Measurements from ENCODE around the gene UQCRC2. TPM values are rescaled to one million over a fixed set of nuclear protein-coding genes. Genes with fewer than 3 reads are reported as not detected.

The UQCRC2 gene
- total RNA-seq, 4 donors from 2014 or later: 112 to 359 (median 321) TPM

GRCh38 chr16:21959050-21959449, 5.9 kb downstream of the UQCRC2 start:
- TF ChIP-seq POLR2A (IDR thresholded peaks at IDR 0.05) (no peak), EP300 (IDR thresholded peaks at IDR 0.05; ENCODE audit: low read depth) (no peak), CTCF (IDR thresholded peaks at IDR 0.05) (no peak), POLR2AphosphoS5 (IDR thresholded peaks at IDR 0.05) (no peak)
- H3K9me3 ChIP-seq: no peaks in the 10 kb centered on the region
- intact Hi-C loops (cut with DNase I; ENCODE audit: low total_unique reads) (no loop called here), in situ Hi-C loops (cut with MboI; ENCODE audit: low pct_ligation_motif_present in 1 of 4, low pct_unique_long_range_greater_than_20kb in 1 of 4, low sequenced_read_pairs in 3 of 4) (loop anchor here in 2 of 4 donors (25.0 kb wide), 1 partner anchor 147 kb away; no protein-coding TSS in a partner anchor)
- WGBS, 2 donors (ENCODE audit: low coverage in 1 of 2): 77 to 84% methylated on average over 3 of the region's 3 CpGs
- H3K36me3 ChIP-seq: peaks cover 0 to 75% (median 34%) of the 10 kb centered on the region in 4 donors
- H3K4me3 ChIP-seq: no peak overlapping the region
- H3K27ac ChIP-seq: no peak overlapping the region
- no peak for DNase-seq
- no peaks in the 10 kb centered on the region for H3K27me3 ChIP-seq
- peaks cover 0 to 17% (median 13%) of the 10 kb centered on the region in 4 donors for H3K4me1 ChIP-seq

DNA sequence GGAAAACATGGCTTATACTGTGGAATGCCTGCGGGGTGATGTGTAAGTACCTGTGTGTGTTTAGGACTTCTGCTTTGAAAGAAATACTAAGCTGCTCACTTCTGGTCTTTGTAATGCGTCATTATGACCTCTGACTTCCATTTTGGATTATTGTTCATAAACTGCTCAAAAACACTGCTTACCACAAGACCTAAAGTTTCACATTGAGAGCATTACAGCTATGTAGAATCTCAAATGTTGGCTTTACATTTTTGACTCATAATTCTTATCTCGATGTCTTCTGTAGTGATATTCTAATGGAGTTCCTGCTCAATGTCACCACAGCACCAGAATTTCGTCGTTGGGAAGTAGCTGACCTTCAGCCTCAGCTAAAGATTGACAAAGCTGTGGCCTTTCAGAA, 9.3 kb downstream of the UQCRC2 start:
- Histone ChIP-seq H3K27me3 (no peaks in the 10 kb centered on the region), H3K27ac (no peak overlapping the region), H3K4me3 (no peak overlapping the region), H3K9me3 (no peaks in the 10 kb centered on the region), H3K36me3 (peaks cover 0 to 98% (median 50%) of the 10 kb centered on the region in 4 donors), H3K4me1 (no peaks in the 10 kb centered on the region)
- WGBS, 2 donors (ENCODE audit: low coverage in 1 of 2): 86 to 97% methylated on average over 5 of the region's 5 CpGs
- intact Hi-C loops (cut with DNase I; ENCODE audit: low total_unique reads) (no loop called here), in situ Hi-C loops (cut with MboI; ENCODE audit: low pct_ligation_motif_present in 1 of 4, low pct_unique_long_range_greater_than_20kb in 1 of 4, low sequenced_read_pairs in 3 of 4) (loop anchor here in 2 of 4 donors (25.0 kb wide), 1 partner anchor 150 kb away; no protein-coding TSS in a partner anchor)
- no peak for DNase-seq
- TF ChIP-seq EP300 (IDR thresholded peaks at IDR 0.05; ENCODE audit: low read depth) (no peak), CTCF (IDR thresholded peaks at IDR 0.05) (no peak), POLR2AphosphoS5 (IDR thresholded peaks at IDR 0.05) (no peak), POLR2A (IDR thresholded peaks at IDR 0.05) (no peak)

DNA sequence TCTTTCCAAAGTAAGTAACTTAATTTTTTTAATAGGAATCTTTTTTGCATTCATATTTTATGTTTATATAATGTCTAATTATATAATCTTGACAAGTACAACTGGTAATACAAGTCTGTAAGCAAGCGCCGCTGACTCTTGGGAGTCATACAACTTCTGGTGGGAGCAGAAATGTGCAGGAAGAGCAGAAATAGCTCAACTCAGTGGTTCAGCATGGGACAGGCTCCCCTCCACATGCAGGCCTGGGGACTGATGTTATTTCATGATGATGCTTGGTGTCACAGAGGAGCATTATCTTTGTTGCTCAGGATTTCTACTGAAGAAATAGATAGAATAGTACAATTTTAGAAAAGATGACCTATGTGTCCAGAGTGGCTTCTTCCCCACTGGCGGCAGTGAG, 10.7 kb downstream of the UQCRC2 start:
- no peak overlapping the region for H3K27ac ChIP-seq
- WGBS, 2 donors (ENCODE audit: low coverage in 1 of 2): 93% methylated on average over 3 of the region's 3 CpGs; no CpG with 5 or more reads in 1 of the 2 donors
- H3K27me3 ChIP-seq: no peaks in the 10 kb centered on the region
- H3K9me3 ChIP-seq: no peaks in the 10 kb centered on the region
- H3K4me1 ChIP-seq: no peaks in the 10 kb centered on the region
- DNase-seq: no peak
- TF ChIP-seq POLR2A (IDR thresholded peaks at IDR 0.05) (no peak), EP300 (IDR thresholded peaks at IDR 0.05; ENCODE audit: low read depth) (no peak), POLR2AphosphoS5 (IDR thresholded peaks at IDR 0.05) (no peak), CTCF (IDR thresholded peaks at IDR 0.05) (no peak)
- in situ Hi-C loops (cut with MboI; ENCODE audit: low pct_ligation_motif_present in 1 of 4, low pct_unique_long_range_greater_than_20kb in 1 of 4, low sequenced_read_pairs in 3 of 4) (loop anchor here in 2 of 4 donors (25.0 kb wide), 1 partner anchor 152 kb away; no protein-coding TSS in a partner anchor), intact Hi-C loops (cut with DNase I; ENCODE audit: low total_unique reads) (no loop called here)
- peaks cover 0 to 98% (median 50%) of the 10 kb centered on the region in 4 donors for H3K36me3 ChIP-seq
- no peak overlapping the region for H3K4me3 ChIP-seq

DNA sequence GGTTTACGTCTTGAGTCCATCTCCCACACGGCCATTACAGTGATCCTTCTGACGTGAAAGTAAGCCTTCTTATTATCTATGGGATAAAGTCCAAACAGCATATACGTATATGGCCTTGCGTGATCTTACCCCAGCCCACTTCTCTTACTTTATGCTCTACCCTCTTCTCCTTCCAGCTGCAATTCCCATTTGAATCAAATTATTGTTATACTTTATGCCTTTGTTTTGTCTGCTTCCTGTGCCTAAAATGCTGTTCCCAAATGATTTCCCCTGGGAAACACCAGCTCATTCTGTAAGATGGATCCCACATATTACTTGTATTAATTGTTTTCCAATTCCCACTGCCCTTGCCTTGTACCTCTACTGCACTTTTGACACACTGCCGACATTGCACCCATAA, 11.2 kb downstream of the UQCRC2 start:
- Histone ChIP-seq H3K4me1 (no peaks in the 10 kb centered on the region), H3K36me3 (peaks cover 0 to 98% (median 50%) of the 10 kb centered on the region in 4 donors), H3K9me3 (no peaks in the 10 kb centered on the region), H3K27me3 (no peaks in the 10 kb centered on the region), H3K4me3 (no peak overlapping the region), H3K27ac (no peak overlapping the region)
- TF ChIP-seq POLR2AphosphoS5 (IDR thresholded peaks at IDR 0.05) (no peak), CTCF (IDR thresholded peaks at IDR 0.05) (no peak), POLR2A (IDR thresholded peaks at IDR 0.05) (no peak), EP300 (IDR thresholded peaks at IDR 0.05; ENCODE audit: low read depth) (no peak)
- WGBS, 2 donors (ENCODE audit: low coverage in 1 of 2): 85 to 91% methylated on average over 5 to 6 of the region's 6 CpGs
- in situ Hi-C loops (cut with MboI; ENCODE audit: low pct_ligation_motif_present in 1 of 4, low pct_unique_long_range_greater_than_20kb in 1 of 4, low sequenced_read_pairs in 3 of 4) (loop anchor here in 2 of 4 donors (25.0 kb wide), 1 partner anchor 152 kb away; no protein-coding TSS in a partner anchor), intact Hi-C loops (cut with DNase I; ENCODE audit: low total_unique reads) (no loop called here)
- DNase-seq: no peak

Data from transverse colon (tissue), 4 donors.